ENCODE results near the gene CD2AP. TPM values are rescaled to one million over a fixed set of nuclear protein-coding genes. Genes with fewer than 3 reads are reported as not detected.
A peak's percentile ranks its signal among the peaks of the same experiment; 100 is the strongest.

The CD2AP gene
- total and polyA plus RNA-seq, 2 of the 8 experiments (the other 6 are each of a cell fraction or from before 2014, with no cell fraction given): 8.6 to 75.6 TPM

DNA sequence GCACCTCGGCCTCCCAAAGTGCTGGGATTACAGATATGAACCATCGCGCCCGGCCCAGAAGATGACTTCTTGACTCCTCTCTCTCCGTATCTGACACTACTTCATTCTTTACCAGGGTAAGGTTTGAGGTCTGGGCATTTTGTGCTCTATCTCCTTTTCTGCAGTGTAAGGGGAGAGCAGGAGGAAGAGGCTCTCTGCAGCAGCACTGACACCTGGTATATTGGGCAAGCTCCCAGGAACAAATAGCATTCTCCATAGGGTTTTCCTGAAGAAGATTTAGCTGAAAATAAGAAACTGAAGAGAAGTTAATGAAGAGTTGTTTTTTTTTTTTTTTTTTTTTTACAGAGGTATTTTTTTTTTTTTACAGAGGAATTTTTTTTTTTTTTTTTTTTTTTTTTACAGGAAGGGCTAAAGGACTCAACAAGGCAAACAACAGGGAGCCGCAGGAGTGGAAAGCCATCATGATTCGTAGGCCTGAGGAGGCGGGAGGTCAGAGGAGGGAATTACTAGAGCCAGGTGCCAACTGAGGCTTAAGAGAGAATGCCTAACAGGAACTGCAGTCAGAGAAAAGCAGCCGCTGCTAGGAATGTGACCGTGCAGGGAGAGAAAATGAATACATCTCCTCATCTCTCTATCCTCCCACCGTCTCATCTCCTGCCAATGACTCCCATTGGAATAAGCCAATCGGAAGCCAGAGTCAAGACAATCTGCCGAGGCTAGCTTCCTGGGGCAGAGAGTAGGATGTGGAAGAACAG lies 186.1 kb downstream of the CD2AP start:
- 71% methylated on average over 13 of the region's 13 CpGs; no CpG with 5 or more reads in 1 of the 2 experiments for WGBS, 2 experiments (ENCODE audit: extremely low coverage in 1 of 2, insufficient coverage in 1 of 2, insufficient read length in 1 of 2, insufficient replicate concordance in 2 of 2, low coverage in 1 of 2, low lambda C conversion rate in 2 of 2, missing lambda C conversion rate in 1 of 2)
- no peak overlapping the region for H3K23ac ChIP-seq (ENCODE audit: insufficient read length)
- H4K8ac ChIP-seq (ENCODE audit: extremely low read depth, insufficient read depth, low read length): no peak overlapping the region
- no peak overlapping the region for H3K4ac ChIP-seq (replicated peaks; ENCODE audit: insufficient read length, low read depth, low read length)
- H2BK15ac ChIP-seq (ENCODE audit: low read length): no peak overlapping the region
- no peak overlapping the region for H3K4me3 ChIP-seq (ENCODE audit: extremely low read depth in 1 of 4, insufficient read depth in 2 of 4, low read depth in 3 of 4, low read length in 4 of 4)
- H3K23me2 ChIP-seq (ENCODE audit: low read depth, low read length): no peaks in the 10 kb centered on the region; the same call in 1 of the 2 replicates
- no peaks in the 10 kb centered on the region for H3K79me2 ChIP-seq (ENCODE audit: control insufficient read depth in 1 of 2, insufficient read depth in 2 of 2, low read length in 2 of 2)
- H3K4me2 ChIP-seq (ENCODE audit: insufficient read depth in 1 of 2, low read depth in 2 of 2, low read length in 2 of 2): no peak overlapping the region
- H3K9me3 ChIP-seq (ENCODE audit: insufficient read depth in 2 of 2, low read depth in 1 of 2, low read length in 1 of 2): no peaks in the 10 kb centered on the region
- no peak overlapping the region for H2BK20ac ChIP-seq (ENCODE audit: low read length)
- H3K56ac ChIP-seq (replicated peaks; ENCODE audit: insufficient read length, low read depth, low read length): no peak overlapping the region
- H4K20me1 ChIP-seq (replicated peaks in 1 of 2; ENCODE audit: control insufficient read depth in 1 of 2, insufficient read depth in 2 of 2, low read length in 2 of 2): no peaks in the 10 kb centered on the region
- H2BK5ac ChIP-seq (ENCODE audit: low read depth, low read length): no peak overlapping the region
- no peak overlapping the region for H3K27ac ChIP-seq (ENCODE audit: low read depth, low read length)
- no peaks in the 10 kb centered on the region for H3K79me1 ChIP-seq (ENCODE audit: low read depth, low read length)
- DNase-seq (ENCODE audit: low read depth in 1 of 2, low spot score in 2 of 2): peak; percentile 10 to 59
- FAIRE-seq: no peak
- H2AFZ ChIP-seq (ENCODE audit: low read length): peak overlapping the region; percentile 36
- POLR2A ChIA-PET (ENCODE audit: partially characterized antibody): interaction anchor here (0.7 kb wide), 1 partner anchor 89 kb away, joined by 3 read pairs; no protein-coding TSS in a partner anchor
- H2AK5ac ChIP-seq (ENCODE audit: low read depth, low read length): no peak overlapping the region
- H3K14ac ChIP-seq (ENCODE audit: insufficient read length): no peak overlapping the region
- H3K9ac ChIP-seq (replicated peaks in 1 of 4; ENCODE audit: extremely low read depth in 1 of 4, low read depth in 3 of 4, low read length in 3 of 4): no peak overlapping the region
- H3K4me1 ChIP-seq (replicated peaks in 1 of 4; ENCODE audit: control insufficient read depth in 3 of 4, insufficient read depth in 4 of 4, low read length in 3 of 4): peaks cover 0 to 1% (median 0%) of the 10 kb centered on the region in 4 experiments; a peak in 2 of 7 replicates
- H2BK12ac ChIP-seq (ENCODE audit: low read depth, low read length): no peak overlapping the region
- no peak overlapping the region for H4K5ac ChIP-seq (ENCODE audit: insufficient read length, low read depth, low read length)
- H2BK120ac ChIP-seq (replicated peaks; ENCODE audit: low read depth, low read length): no peak overlapping the region
- no peaks in the 10 kb centered on the region for H3K27me3 ChIP-seq (replicated peaks in 1 of 4; ENCODE audit: control insufficient read depth in 3 of 4, extremely low read depth in 1 of 4, insufficient read depth in 3 of 4, low read length in 3 of 4)
- no peak overlapping the region for H3K18ac ChIP-seq (ENCODE audit: extremely low read depth, low read length)
- no peak overlapping the region for H4K91ac ChIP-seq (replicated peaks; ENCODE audit: insufficient read length, low read length)
- H3K36me3 ChIP-seq (ENCODE audit: control insufficient read depth in 2 of 4, insufficient read depth in 4 of 4, low read length in 3 of 4): no peaks in the 10 kb centered on the region
- CTCF ChIA-PET (ENCODE audit: partially characterized antibody): no interaction called here
- TF ChIP-seq SIN3A (conservative IDR thresholded peaks at IDR 0.05 in 1 of 2, IDR thresholded peaks at IDR 0.05 in 1 of 2; ENCODE audit: low read depth in 1 of 2, low read length in 2 of 2) (no peak), POLR2A (IDR thresholded peaks at IDR 0.05; ENCODE audit: control extremely low read depth in 1 of 2, low read depth in 2 of 2, low read length in 2 of 2) (0 out of 3 replicates have a peak, but pooled peaks of 1 of the 2 experiments have one; percentile 28), RBBP5 (IDR thresholded peaks at IDR 0.05; ENCODE audit: borderline replicate concordance, low read depth, low read length) (no peak), EZH2 (IDR thresholded peaks at IDR 0.05; ENCODE audit: low read depth, low read length, severe bottlenecking) (no peak), BACH1 (IDR thresholded peaks at IDR 0.05; ENCODE audit: low read length) (no peak), KDM1A (IDR thresholded peaks at IDR 0.05; ENCODE audit: borderline replicate concordance, low read length) (no peak), RNF2 (IDR thresholded peaks at IDR 0.05; ENCODE audit: borderline replicate concordance, low read depth, low read length, missing control alignments, poor library complexity, severe bottlenecking) (no peak), EGR1 (IDR thresholded peaks at IDR 0.05; ENCODE audit: borderline replicate concordance, low read depth, low read length) (no peak), TAF1 (IDR thresholded peaks at IDR 0.05; ENCODE audit: low read depth, low read length) (0 out of 2 replicates have a peak, but pooled peaks have one; percentile 41)
- TF ChIP-seq, protein P1, sequence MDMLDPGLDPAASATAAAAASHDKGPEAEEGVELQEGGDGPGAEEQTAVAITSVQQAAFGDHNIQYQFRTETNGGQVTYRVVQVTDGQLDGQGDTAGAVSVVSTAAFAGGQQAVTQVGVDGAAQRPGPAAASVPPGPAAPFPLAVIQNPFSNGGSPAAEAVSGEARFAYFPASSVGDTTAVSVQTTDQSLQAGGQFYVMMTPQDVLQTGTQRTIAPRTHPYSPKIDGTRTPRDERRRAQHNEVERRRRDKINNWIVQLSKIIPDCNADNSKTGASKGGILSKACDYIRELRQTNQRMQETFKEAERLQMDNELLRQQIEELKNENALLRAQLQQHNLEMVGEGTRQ (IDR thresholded peaks at IDR 0.05; ENCODE audit: low read length): no peak
